Transverse colon (tissue), 4 donors: ENCODE results near the gene ARPP21. TPM values are rescaled to one million over a fixed set of nuclear protein-coding genes. Genes with fewer than 3 reads are reported as not detected.

Source experiments
- DNase-seq: peaks from one replicate; pipeline ENCODE4 v3.0.0-alpha.2; 2019
- H3K27ac ChIP-seq, 4 donors: fragments of 200-600 bp; sonication (generic); 2 replicates each; pipeline ENCODE4 v1.5.1; 2016 to 2018; ENCODE audit warnings: inconsistent platforms in 4 of 4
- H3K27me3 ChIP-seq: fragments of 200-600 bp; sonication (generic); 2 replicates; pipeline ENCODE4 v1.5.1; 2017; ENCODE audit warnings: inconsistent platforms
- H3K36me3 ChIP-seq, 4 donors: fragments of 200-600 bp; sonication (generic); 2 replicates each; pipeline ENCODE4 v1.5.1; 2017 to 2019; ENCODE audit warnings: inconsistent platforms in 4 of 4
- H3K4me1 ChIP-seq, 4 donors: fragments of 200-600 bp; sonication (generic); 2 replicates each; pipeline ENCODE4 v1.5.1; 2017 to 2020; ENCODE audit warnings: inconsistent platforms in 4 of 4
- H3K4me3 ChIP-seq, 4 donors: fragments of 200-600 bp; sonication (generic); 1 replicate in 1 of 4; 2 replicates in 3 of 4; pipeline versions ENCODE4 v1.5.1 to v1.6.1; 2017 to 2019; ENCODE audit warnings: inconsistent platforms in 4 of 4
- H3K9me3 ChIP-seq, 2 donors: fragments of 200-600 bp; sonication (generic); 2 replicates each; pipeline ENCODE4 v1.5.1; 2017 to 2019; ENCODE audit warnings: inconsistent platforms in 2 of 2
- CTCF ChIP-seq, 5 experiments: fragments of 200-600 bp in 3 of 5; fragments of 450-650 bp in 2 of 5; sonication (generic) in 3 of 5; IDR thresholded peaks; 1 replicate in 2 of 5; 2 replicates in 3 of 5; pipeline ENCODE4 v1.5.1; 2016 to 2017; ENCODE audit warnings: antibody characterized with exemption in 5 of 5, inconsistent platforms in 3 of 5, mild to moderate bottlenecking in 2 of 5, moderate library complexity in 1 of 5
- EP300 ChIP-seq: sonication (generic); formaldehyde crosslinking; IDR thresholded peaks from one replicate; pipeline ENCODE4 v1.6.1; 2017; ENCODE audit warnings: antibody characterized with exemption, low read depth
- POLR2A ChIP-seq: fragments of 450-650 bp; IDR thresholded peaks from one replicate; pipeline ENCODE4 v1.6.1; 2016; ENCODE audit warnings: antibody characterized with exemption, mild to moderate bottlenecking, moderate library complexity
- POLR2AphosphoS5 ChIP-seq, 3 donors: sonication (generic); formaldehyde crosslinking; IDR thresholded peaks; one replicate each; pipeline ENCODE4 v1.6.1; 2016; ENCODE audit warnings: antibody characterized with exemption in 3 of 3
- WGBS, 2 donors: methylation state at CpG; one replicate each; pipeline ENCODE4 v1.1.5; 2018; ENCODE audit warnings: low coverage in 1 of 2; 5-methylcytosine and 5-hydroxymethylcytosine counted together
- in situ Hi-C, 4 donors: fragments of 200-750 bp; cut with MboI; loops; one replicate each; pipeline versions ENCODE4 v1.15.0 to v1.15.1; 2017; ENCODE audit warnings: low sequenced_read_pairs in 3 of 4, low pct_ligation_motif_present in 1 of 4, low pct_unique_long_range_greater_than_20kb in 1 of 4
- intact Hi-C: fragments of 100-400 bp; cut with DNase I; formaldehyde crosslinking; loops from one replicate; pipeline ENCODE4 v1.15.1; 2023; ENCODE audit warnings: low total_unique reads
- small RNA-seq, 4 donors: library from RNA; depleted of rRNA; stranded (forward); fragments of <200 nt; gene quantifications; one replicate each; pipeline ENCODE3, GENCODE V24; 2016
- total RNA-seq, 4 donors: library from RNA; depleted of rRNA; stranded (reverse); fragments of >200 nt; gene quantifications; one replicate each; pipeline ENCODE4 v1.1.0, GENCODE V29; 2016

The ARPP21 gene
- total RNA-seq, 4 donors from 2014 or later, result 0.32 TPM; not detected in 3

DNA sequence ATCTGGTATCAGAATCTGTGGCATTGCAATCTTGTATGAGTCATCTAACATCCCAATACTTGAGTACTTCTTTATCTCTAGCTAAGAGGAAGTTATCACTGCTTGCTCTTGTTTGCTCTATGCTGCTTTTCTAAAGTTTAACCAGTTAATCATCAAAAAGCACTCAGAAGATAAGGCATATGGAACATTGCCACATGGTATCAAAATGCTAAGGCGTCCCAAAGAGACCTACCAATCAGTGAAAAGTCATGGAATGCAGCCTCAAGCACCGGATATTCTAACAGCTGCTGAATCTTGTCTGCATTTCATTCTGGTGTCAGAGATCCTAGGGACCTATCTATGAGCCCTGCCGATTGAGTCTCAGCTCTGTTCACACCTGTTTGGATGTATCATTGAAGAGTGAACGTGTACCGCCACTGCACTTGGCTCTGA, 192.8 kb downstream of the ARPP21 start:
- H3K9me3 ChIP-seq, result no peaks in the 10 kb centered on the region
- 53 to 57% methylated on average over 1 to 5 of the region's 5 CpGs for WGBS, 2 donors
- DNase-seq, result no peak
- no peaks in the 10 kb centered on the region for H3K4me1 ChIP-seq
- intact Hi-C loops (no loop called here), in situ Hi-C loops (no loop called here)
- TF ChIP-seq CTCF (IDR thresholded peaks at IDR 0.05) (no peak), EP300 (no peak), POLR2AphosphoS5 (IDR thresholded peaks at IDR 0.05) (no peak), POLR2A (no peak)
- H3K27me3 ChIP-seq, result no peaks in the 10 kb centered on the region
- no peak overlapping the region for H3K27ac ChIP-seq
- no peaks in the 10 kb centered on the region for H3K36me3 ChIP-seq
- no peak overlapping the region for H3K4me3 ChIP-seq

Small RNA genes within 50 kb of the gene (small RNA-seq; reads per million reads assigned to genes)
- gene MIR128-2, result 0.95 to 3.3 (median 1.3) reads per million in 4 donors
